Liver (tissue), 9 donors: ENCODE results near the gene TSSC4. TPM values are rescaled to one million over a fixed set of nuclear protein-coding genes. Genes with fewer than 3 reads are reported as not detected.

ENCODE experiments used
- DNase-seq: peaks from one replicate; pipeline ENCODE4 v3.0.0-alpha.2; 2017; ENCODE audit warnings: low spot score
- H3K27ac ChIP-seq, 2 donors: one replicate each; pipeline ENCODE4 v1.7.0; 2013; ENCODE audit warnings: inconsistent platforms in 2 of 2, low read length in 2 of 2, control low read depth in 1 of 2, low read depth in 1 of 2, mild to moderate bottlenecking in 1 of 2
- H3K27me3 ChIP-seq, 4 donors: one replicate each; pipeline versions ENCODE4 v1.6.1 to v1.7.0; 2013; ENCODE audit warnings: low read length in 3 of 4, inconsistent platforms in 1 of 4, mild to moderate bottlenecking in 1 of 4, moderate library complexity in 1 of 4; ENCODE audit not compliant: control insufficient read depth in 4 of 4, insufficient read depth in 4 of 4
- H3K36me3 ChIP-seq, 4 donors: one replicate each; pipeline versions ENCODE4 v1.6.1 to v1.7.0; 2013; ENCODE audit warnings: low read length in 3 of 4, mild to moderate bottlenecking in 3 of 4, low read depth in 1 of 4, moderate library complexity in 1 of 4; ENCODE audit not compliant: control insufficient read depth in 4 of 4, insufficient read depth in 3 of 4
- H3K4me1 ChIP-seq, 4 donors: one replicate each; pipeline versions ENCODE4 v1.6.1 to v1.7.0; 2013; ENCODE audit warnings: low read length in 3 of 4, mild to moderate bottlenecking in 3 of 4, moderate library complexity in 1 of 4; ENCODE audit not compliant: control insufficient read depth in 4 of 4, insufficient read depth in 4 of 4
- H3K4me3 ChIP-seq, 3 donors: one replicate each; pipeline versions ENCODE4 v1.6.1 to v1.7.0; 2013; ENCODE audit warnings: low read length in 3 of 3, control low read depth in 1 of 3, low read depth in 1 of 3, mild to moderate bottlenecking in 1 of 3
- H3K9ac ChIP-seq, 2 donors: one replicate each; pipeline ENCODE4 v1.7.0; 2013; ENCODE audit warnings: low read length in 2 of 2, mild to moderate bottlenecking in 2 of 2, moderate library complexity in 2 of 2, control low read depth in 1 of 2, low read depth in 1 of 2
- H3K9me3 ChIP-seq, 4 donors: one replicate each; pipeline versions ENCODE4 v1.6.1 to v1.7.0; 2013; ENCODE audit warnings: low read length in 3 of 4; ENCODE audit not compliant: control insufficient read depth in 4 of 4
- EGR1 ChIP-seq, 2 donors: IDR thresholded peaks; 2 replicates each; pipeline ENCODE4 v1.6.1; 2016 to 2018; ENCODE audit warnings: antibody characterized with exemption in 2 of 2, low read depth in 2 of 2
- FOXA1 ChIP-seq: IDR thresholded peaks from 2 replicates; pipeline ENCODE4 v1.6.1; 2016; ENCODE audit warnings: antibody characterized with exemption
- GABPA ChIP-seq, 2 donors: IDR thresholded peaks in 1 of 2; conservative IDR thresholded peaks in 1 of 2; 2 replicates each; pipeline ENCODE4 v1.6.1; 2016; ENCODE audit warnings: antibody characterized with exemption in 2 of 2, mild to moderate bottlenecking in 1 of 2, moderate library complexity in 1 of 2
- HNF4G ChIP-seq: IDR thresholded peaks from 2 replicates; pipeline ENCODE4 v1.6.1; 2016; ENCODE audit warnings: antibody characterized with exemption
- JUND ChIP-seq, 2 donors: IDR thresholded peaks; 2 replicates each; pipeline ENCODE4 v1.6.1; 2016; ENCODE audit warnings: antibody characterized with exemption in 2 of 2
- RAD21 ChIP-seq, 2 donors: IDR thresholded peaks; 2 replicates each; pipeline ENCODE4 v1.6.1; 2016; ENCODE audit warnings: antibody characterized with exemption in 2 of 2, mild to moderate bottlenecking in 2 of 2
- RXRA ChIP-seq, 2 donors: IDR thresholded peaks; 2 replicates each; pipeline ENCODE4 v1.6.1; 2017 to 2018; ENCODE audit warnings: antibody characterized with exemption in 2 of 2, mild to moderate bottlenecking in 1 of 2
- TAF1 ChIP-seq: conservative IDR thresholded peaks from 2 replicates; pipeline ENCODE4 v1.6.1; 2016; ENCODE audit warnings: antibody characterized with exemption, mild to moderate bottlenecking
- YY1 ChIP-seq: IDR thresholded peaks from 2 replicates; pipeline ENCODE4 v1.6.1; 2016; ENCODE audit warnings: antibody characterized with exemption, mild to moderate bottlenecking
- ZBTB33 ChIP-seq: IDR thresholded peaks from 2 replicates; pipeline ENCODE4 v1.6.1; 2016; ENCODE audit warnings: antibody characterized with exemption
- WGBS: extraction: QIAGEN DNeasy Blood & Tissue Kit; methylation state at CpG from one replicate; pipeline ENCODE4 v1.1.7; 2013; 5-methylcytosine and 5-hydroxymethylcytosine counted together
- polyA plus RNA-seq, 2 donors: library from polyadenylated mRNA; stranded (reverse) in 1 of 2; unstranded in 1 of 2; fragments of 200-250 nt in 1 of 2; fragments of >200 nt in 1 of 2; fragmentation: Nextera tagmentation in 1 of 2; extraction: Ambion mirVana in 1 of 2; gene quantifications; one replicate each; pipeline versions ENCODE4 v1.2.1 to v1.2.3, GENCODE V29; 2013 to 2015
- total RNA-seq, 2 donors: library from RNA; depleted of rRNA; stranded (reverse); fragments of >200 nt; gene quantifications; one replicate each; pipeline ENCODE4 v1.2.3, GENCODE V29; 2014
- TF ChIP-seq, protein P1 (sequence below): fragments of 150-350 bp; IDR thresholded peaks from 2 replicates; pipeline ENCODE4 v1.5.1; 2017; ENCODE audit warnings: improper control_type of control experiment, low read depth, low read length; ENCODE audit not compliant: missing input control
- TF ChIP-seq, protein P2 (sequence below): IDR thresholded peaks from 2 replicates; pipeline ENCODE4 v1.6.1; 2016; ENCODE audit warnings: antibody characterized with exemption
- donor health status: healthy.
- donor health status: healthy.
- donor health status: healthy.
- donor health status: healthy.
- donor health status: healthy.

TSSC4 gene
- total and polyA plus RNA-seq, 4 donors = 15.8 to 19.1 (median 17.6) TPM

- Histone ChIP-seq H3K4me3 (no peak overlapping the region), H3K27me3 (no peaks in the 10 kb centered on the region), H3K4me1 (peaks cover 1 to 72% (median 41%) of the 10 kb centered on the region in 4 donors), H3K9ac (no peak overlapping the region), H3K27ac (no peak overlapping the region), H3K36me3 (peaks cover 14 to 56% (median 25%) of the 10 kb centered on the region in 4 donors), H3K9me3 (no peaks in the 10 kb centered on the region)
- WGBS = 89% methylated on average over 26 of the region's 26 CpGs
- TF ChIP-seq EGR1 (IDR thresholded peaks at IDR 0.05; ENCODE audit: low read depth in 2 of 2) (no peak), TAF1 (no peak), RXRA (IDR thresholded peaks at IDR 0.05) (no peak), HNF4G (no peak), JUND (IDR thresholded peaks at IDR 0.05) (no peak)
- no peak for DNase-seq
These were observed 5.3 kb upstream of the TSSC4 start for GRCh38 chr11:2395211-2395730.

- H3K4me3 ChIP-seq = no peak overlapping the region
- TF ChIP-seq, protein P1, sequence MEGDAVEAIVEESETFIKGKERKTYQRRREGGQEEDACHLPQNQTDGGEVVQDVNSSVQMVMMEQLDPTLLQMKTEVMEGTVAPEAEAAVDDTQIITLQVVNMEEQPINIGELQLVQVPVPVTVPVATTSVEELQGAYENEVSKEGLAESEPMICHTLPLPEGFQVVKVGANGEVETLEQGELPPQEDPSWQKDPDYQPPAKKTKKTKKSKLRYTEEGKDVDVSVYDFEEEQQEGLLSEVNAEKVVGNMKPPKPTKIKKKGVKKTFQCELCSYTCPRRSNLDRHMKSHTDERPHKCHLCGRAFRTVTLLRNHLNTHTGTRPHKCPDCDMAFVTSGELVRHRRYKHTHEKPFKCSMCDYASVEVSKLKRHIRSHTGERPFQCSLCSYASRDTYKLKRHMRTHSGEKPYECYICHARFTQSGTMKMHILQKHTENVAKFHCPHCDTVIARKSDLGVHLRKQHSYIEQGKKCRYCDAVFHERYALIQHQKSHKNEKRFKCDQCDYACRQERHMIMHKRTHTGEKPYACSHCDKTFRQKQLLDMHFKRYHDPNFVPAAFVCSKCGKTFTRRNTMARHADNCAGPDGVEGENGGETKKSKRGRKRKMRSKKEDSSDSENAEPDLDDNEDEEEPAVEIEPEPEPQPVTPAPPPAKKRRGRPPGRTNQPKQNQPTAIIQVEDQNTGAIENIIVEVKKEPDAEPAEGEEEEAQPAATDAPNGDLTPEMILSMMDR = no peak
- TF ChIP-seq RXRA (IDR thresholded peaks at IDR 0.05) (no peak), HNF4G (no peak)
- TF ChIP-seq, protein P2, sequence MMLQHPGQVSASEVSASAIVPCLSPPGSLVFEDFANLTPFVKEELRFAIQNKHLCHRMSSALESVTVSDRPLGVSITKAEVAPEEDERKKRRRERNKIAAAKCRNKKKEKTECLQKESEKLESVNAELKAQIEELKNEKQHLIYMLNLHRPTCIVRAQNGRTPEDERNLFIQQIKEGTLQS = no peak
- H3K4me1 ChIP-seq = peaks cover 1 to 69% (median 38%) of the 10 kb centered on the region in 4 donors
- no peak overlapping the region for H3K9ac ChIP-seq
- no peaks in the 10 kb centered on the region for H3K27me3 ChIP-seq
- 89% methylated on average over 17 of the region's 17 CpGs for WGBS
- no peak overlapping the region for H3K27ac ChIP-seq
- DNase-seq = no peak
- no peaks in the 10 kb centered on the region for H3K9me3 ChIP-seq
- H3K36me3 ChIP-seq = peaks cover 14 to 56% (median 24%) of the 10 kb centered on the region in 4 donors
These were observed 4.7 kb upstream of the TSSC4 start for GRCh38 chr11:2395856-2396255.

DNA sequence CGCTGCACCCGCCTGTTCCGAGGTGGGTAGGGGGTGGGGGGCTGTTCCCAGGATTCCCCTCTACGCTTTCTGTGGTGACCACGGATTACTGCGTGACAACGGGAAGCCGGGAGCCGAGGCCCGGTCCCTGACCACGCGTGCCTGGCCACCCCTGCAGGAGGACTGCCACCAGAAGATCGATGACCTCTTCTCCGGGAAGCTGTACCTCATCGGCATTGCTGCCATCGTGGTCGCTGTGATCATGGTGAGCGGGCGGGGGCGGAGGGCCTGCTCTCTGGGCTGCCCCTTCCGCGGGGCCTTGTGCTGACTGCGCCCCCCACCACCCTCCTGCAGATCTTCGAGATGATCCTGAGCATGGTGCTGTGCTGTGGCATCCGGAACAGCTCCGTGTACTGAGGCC is 4.1 kb upstream of the TSSC4 start:
- TF ChIP-seq EGR1 (IDR thresholded peaks at IDR 0.05; ENCODE audit: low read depth in 2 of 2) (no peak), GABPA (IDR thresholded peaks at IDR 0.05 in 1 of 2, conservative IDR thresholded peaks at IDR 0.05 in 1 of 2) (no peak), ZBTB33 (no peak), JUND (IDR thresholded peaks at IDR 0.05) (no peak), HNF4G (no peak), YY1 (no peak), TAF1 (no peak), RAD21 (IDR thresholded peaks at IDR 0.05) (no peak), FOXA1 (no peak)
- TF ChIP-seq, protein P1 = no peak
- WGBS = 86% methylated on average over 26 of the region's 26 CpGs
- no peak for DNase-seq
- H3K36me3 ChIP-seq = peaks cover 14 to 54% (median 21%) of the 10 kb centered on the region in 4 donors
- H3K27me3 ChIP-seq = no peaks in the 10 kb centered on the region
- H3K9me3 ChIP-seq = no peaks in the 10 kb centered on the region
- no peak overlapping the region for H3K27ac ChIP-seq
- no peak overlapping the region for H3K9ac ChIP-seq
- no peak overlapping the region for H3K4me3 ChIP-seq
- peaks cover 3 to 74% (median 41%) of the 10 kb centered on the region in 4 donors for H3K4me1 ChIP-seq
